Mucosa of stomach (tissue), 1 donor: ENCODE results near the gene CENPVL2.
"Not testable (repeated sequence)": the region's sequence is repeated elsewhere in the genome, so short reads cannot be mapped to it uniquely, and the experiment has no call there.

Experiments
- H3K27me3 ChIP-seq: one replicate; pipeline ENCODE4 v1.7.0; 2013; ENCODE audit warnings: mild to moderate bottlenecking, low read length; ENCODE audit not compliant: control insufficient read depth, insufficient read depth
- H3K36me3 ChIP-seq: one replicate; pipeline ENCODE4 v1.7.0; 2013; ENCODE audit warnings: low read length; ENCODE audit not compliant: control insufficient read depth, insufficient read depth
- H3K4me1 ChIP-seq: one replicate; pipeline ENCODE4 v1.7.0; 2013; ENCODE audit warnings: mild to moderate bottlenecking, low read length; ENCODE audit not compliant: control insufficient read depth, insufficient read depth
- H3K4me3 ChIP-seq: one replicate; pipeline ENCODE4 v1.7.0; 2013; ENCODE audit warnings: low read length
- H3K9ac ChIP-seq: one replicate; pipeline ENCODE4 v1.7.0; 2013; ENCODE audit warnings: mild to moderate bottlenecking, low read length, moderate library complexity
- H3K9me3 ChIP-seq: one replicate; pipeline ENCODE4 v1.7.0; 2013; ENCODE audit warnings: mild to moderate bottlenecking, low read length, moderate library complexity; ENCODE audit not compliant: control insufficient read depth
- donor health status: Pancreatic carcinoma.

Gene CENPVL2

DNA sequence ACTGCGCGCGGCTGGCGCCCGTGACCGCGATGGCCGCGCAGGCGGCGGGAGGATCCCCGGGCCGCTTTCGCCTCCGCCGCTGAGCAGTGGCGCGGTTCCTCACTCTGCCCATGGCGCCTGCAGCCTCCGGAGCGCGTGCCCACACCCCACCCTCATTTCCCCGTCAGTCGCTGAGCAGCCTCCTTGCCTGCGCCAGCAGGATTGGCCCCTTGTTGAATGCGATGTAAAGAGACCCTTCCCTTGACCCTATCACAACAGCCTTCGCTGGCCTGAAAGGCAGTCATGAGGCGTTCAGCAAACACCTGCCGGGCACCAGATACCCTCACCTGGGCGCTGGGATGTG is at the start of gene CENPVL2:
Gene CENPVL2, minus strand, starts transcription at position 112 of the 343 bp plus-strand sequence. Its CDS starts 0 bp downstream, at position 112.
- H3K27me3 ChIP-seq, H3K4me1 ChIP-seq, H3K9me3 ChIP-seq, H3K36me3 ChIP-seq, H3K4me3 ChIP-seq, H3K9ac ChIP-seq: not testable (repeated sequence)

DNA sequence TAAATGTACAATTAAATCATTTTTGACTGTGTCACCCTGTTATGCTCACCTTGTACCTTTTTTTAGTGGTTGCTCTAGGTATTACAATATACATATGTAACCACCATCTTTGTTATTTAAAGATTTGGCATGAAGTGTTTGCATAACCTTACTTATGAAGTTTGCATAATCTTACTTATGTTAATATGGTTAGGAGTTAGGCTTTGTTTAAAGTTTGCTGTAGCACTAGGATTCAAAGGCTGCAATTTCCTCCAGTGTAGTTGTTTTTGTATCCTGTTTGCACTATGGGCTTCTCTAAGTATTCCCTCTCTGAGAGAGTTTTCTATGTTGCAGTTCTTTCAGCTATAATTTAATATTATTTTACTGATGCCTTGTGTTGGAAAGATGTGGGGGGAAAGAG is 45.6 kb upstream of the CENPVL2 start:
- Histone ChIP-seq H3K4me3 (no peak overlapping the region), H3K4me1 (no peaks in the 10 kb centered on the region), H3K9me3 (no peaks in the 10 kb centered on the region), H3K27me3 (no peaks in the 10 kb centered on the region), H3K36me3 (no peaks in the 10 kb centered on the region), H3K9ac (no peak overlapping the region)

DNA sequence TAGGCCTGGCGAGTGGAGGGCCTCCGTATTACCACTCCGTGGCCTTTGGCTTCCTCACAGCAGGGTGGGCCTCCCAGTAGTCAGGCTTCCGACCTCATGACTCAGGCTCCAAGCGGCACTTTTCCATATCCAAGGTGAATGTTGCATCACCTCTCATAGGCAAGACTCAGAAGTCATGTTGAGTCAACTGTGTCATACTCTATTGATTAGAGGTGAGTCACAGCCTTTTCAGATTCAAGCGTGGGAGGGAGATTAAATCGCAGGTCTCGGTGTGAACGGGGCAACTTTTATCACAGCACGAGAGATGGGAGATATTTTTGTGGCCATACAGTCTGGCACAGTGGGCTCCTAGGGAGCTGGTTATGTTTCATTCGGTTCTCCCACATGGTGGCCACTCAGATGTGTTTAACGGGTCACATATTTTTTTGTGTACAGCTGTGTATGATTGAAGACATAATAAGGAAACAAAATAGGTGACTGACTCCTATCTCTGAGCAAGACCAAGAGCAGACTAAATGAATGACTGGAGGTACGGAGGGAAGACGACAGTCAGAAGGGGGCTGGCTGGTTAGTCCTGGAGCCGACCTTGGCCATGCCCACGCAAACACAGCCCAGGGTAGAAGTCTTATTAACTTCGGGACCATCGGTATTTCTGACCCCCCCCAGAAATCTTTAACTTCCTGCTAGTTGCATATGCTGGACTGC is 30.5 kb upstream of the CENPVL2 start:
- not testable (repeated sequence) for H3K9ac ChIP-seq, H3K4me3 ChIP-seq, H3K36me3 ChIP-seq, H3K9me3 ChIP-seq, H3K27me3 ChIP-seq, H3K4me1 ChIP-seq

DNA sequence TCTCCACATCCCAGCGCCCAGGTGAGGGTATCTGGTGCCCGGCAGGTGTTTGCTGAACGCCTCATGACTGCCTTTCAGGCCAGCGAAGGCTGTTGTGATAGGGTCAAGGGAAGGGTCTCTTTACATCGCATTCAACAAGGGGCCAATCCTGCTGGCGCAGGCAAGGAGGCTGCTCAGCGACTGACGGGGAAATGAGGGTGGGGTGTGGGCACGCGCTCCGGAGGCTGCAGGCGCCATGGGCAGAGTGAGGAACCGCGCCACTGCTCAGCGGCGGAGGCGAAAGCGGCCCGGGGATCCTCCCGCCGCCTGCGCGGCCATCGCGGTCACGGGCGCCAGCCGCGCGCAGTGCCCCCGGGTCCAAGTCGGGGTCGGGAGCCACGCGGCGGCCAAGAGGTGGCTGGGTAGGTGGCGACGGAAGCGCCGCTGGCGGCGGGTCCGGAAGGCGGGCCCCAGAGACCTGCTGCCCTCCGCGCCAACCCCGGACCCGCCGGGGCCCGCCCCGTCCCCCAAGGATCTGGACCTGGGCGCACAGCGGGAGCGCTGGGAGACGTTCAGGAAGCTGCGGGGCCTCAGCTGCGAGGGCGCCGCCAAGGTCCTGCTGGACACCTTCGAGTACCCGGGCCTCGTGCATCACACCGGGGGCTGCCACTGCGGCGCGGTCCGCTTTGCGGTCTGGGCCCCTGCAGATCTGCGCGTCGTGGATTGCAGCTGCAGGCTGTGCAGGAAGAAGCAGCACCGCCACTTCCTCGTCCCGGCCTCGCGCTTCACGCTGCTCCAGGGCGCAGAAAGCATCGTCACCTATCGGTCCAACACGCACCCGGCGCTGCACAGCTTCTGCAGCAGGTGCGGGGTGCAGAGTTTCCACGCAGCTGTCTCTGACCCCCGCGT is 27.9 kb upstream of the CENPVL2 start, which contains the start of gene CENPVL1:
Gene CENPVL1, plus strand, starts transcription at position 236 of the 888 bp plus-strand sequence. Its CDS starts 0 bp downstream, at position 236.
- not testable (repeated sequence) for H3K9me3 ChIP-seq, H3K4me1 ChIP-seq, H3K4me3 ChIP-seq, H3K27me3 ChIP-seq, H3K9ac ChIP-seq, H3K36me3 ChIP-seq

DNA sequence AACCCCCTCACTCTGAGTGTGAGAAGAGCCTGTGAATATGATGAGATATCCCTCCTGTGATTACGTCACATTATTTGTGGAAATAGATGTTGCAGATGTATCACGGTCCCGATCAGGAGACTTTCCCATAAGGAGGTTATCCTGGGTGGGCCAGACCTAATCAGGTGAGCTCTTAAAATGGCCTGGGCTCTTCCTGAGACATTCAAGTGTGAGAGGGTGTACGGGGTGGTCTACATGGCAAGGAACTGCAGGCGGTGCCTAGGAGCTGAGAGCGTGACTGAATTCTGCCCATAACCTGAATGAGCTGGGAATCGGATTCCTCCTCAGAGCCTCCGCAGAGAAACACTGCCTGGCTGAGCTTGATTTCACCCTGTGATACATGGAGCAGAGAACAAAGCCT is 14.8 kb upstream of the CENPVL2 start:
- H3K4me3 ChIP-seq = no peak overlapping the region
- no peaks in the 10 kb centered on the region for H3K9me3 ChIP-seq
- no peak overlapping the region for H3K9ac ChIP-seq
- H3K36me3 ChIP-seq = no peaks in the 10 kb centered on the region
- no peaks in the 10 kb centered on the region for H3K27me3 ChIP-seq
- H3K4me1 ChIP-seq = no peaks in the 10 kb centered on the region

DNA sequence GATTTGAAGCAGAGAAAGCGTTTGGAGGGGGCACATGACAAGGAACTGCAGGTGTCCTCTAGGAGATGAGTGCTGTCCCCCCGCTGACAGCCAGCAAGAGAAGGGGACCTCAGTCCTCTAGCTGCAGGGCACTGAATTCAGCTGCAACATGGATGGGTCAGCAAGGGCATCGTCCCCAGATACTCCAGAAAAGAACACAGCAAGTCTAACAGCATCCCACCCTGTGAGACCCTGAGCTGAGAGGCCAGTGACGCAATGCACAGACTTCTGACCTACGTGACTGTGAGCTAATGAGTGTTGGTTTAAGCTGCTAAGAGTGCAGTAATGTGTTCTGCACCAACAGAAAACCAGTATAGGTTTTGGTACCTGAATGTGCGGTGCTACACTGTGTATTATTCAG is 11.6 kb upstream of the CENPVL2 start:
- Histone ChIP-seq H3K36me3 (no peaks in the 10 kb centered on the region), H3K4me1 (no peaks in the 10 kb centered on the region), H3K27me3 (no peaks in the 10 kb centered on the region), H3K9me3 (no peaks in the 10 kb centered on the region), H3K4me3 (no peak overlapping the region), H3K9ac (no peak overlapping the region)

DNA sequence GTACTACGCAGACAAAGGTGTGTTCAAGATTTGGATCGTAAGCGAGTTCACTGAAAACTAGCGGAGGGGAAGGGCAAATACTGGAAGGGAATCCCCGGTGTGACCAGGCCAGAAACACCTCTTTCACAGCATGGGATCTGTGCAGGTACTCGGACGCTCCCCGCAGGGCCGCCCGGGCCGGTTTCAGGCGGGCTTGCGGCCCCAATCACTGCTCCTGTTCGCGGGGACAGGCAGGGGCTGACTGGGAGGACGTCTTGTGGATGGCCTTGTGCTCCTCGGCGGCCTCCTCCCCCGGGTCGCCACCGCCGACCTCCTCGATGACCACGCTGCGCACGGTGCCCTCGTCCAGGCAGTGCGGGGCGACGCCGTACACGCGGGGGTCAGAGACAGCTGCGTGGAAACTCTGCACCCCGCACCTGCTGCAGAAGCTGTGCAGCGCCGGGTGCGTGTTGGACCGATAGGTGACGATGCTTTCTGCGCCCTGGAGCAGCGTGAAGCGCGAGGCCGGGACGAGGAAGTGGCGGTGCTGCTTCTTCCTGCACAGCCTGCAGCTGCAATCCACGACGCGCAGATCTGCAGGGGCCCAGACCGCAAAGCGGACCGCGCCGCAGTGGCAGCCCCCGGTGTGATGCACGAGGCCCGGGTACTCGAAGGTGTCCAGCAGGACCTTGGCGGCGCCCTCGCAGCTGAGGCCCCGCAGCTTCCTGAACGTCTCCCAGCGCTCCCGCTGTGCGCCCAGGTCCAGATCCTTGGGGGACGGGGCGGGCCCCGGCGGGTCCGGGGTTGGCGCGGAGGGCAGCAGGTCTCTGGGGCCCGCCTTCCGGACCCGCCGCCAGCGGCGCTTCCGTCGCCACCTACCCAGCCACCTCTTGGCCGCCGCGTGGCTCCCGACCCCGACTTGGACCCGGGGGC is 567 bp downstream of the CENPVL2 start:
- not testable (repeated sequence) for H3K4me3 ChIP-seq, H3K9ac ChIP-seq, H3K9me3 ChIP-seq, H3K4me1 ChIP-seq, H3K27me3 ChIP-seq, H3K36me3 ChIP-seq

DNA sequence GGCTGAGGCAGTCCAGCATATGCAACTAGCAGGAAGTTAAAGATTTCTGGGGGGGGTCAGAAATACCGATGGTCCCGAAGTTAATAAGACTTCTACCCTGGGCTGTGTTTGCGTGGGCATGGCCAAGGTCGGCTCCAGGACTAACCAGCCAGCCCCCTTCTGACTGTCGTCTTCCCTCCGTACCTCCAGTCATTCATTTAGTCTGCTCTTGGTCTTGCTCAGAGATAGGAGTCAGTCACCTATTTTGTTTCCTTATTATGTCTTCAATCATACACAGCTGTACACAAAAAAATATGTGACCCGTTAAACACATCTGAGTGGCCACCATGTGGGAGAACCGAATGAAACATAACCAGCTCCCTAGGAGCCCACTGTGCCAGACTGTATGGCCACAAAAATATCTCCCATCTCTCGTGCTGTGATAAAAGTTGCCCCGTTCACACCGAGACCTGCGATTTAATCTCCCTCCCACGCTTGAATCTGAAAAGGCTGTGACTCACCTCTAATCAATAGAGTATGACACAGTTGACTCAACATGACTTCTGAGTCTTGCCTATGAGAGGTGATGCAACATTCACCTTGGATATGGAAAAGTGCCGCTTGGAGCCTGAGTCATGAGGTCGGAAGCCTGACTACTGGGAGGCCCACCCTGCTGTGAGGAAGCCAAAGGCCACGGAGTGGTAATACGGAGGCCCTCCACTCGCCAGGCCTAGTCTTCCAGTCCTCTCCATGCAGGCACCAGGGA is 2.8 kb downstream of the CENPVL2 start:
- H3K36me3 ChIP-seq, H3K9ac ChIP-seq, H3K9me3 ChIP-seq: not testable (repeated sequence)

DNA sequence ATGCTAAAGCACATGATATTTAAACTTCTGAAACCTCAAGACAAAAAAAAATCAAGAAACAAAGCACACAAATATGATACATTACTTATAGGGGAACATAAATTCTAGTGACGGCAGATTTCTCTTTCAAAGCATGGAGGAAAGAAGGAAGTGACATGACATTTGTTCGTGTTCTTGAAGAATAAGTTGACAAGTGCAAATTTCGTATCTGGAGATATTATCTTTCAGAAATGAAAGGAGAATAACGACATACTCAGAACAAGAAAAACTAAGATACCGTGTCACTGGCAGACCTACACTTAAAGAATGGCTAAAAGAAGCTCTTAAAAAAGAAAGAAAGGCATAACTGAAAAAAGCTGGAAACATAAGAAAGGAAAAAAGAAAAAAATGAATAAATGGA is 16.6 kb downstream of the CENPVL2 start:
- Histone ChIP-seq H3K36me3 (no peaks in the 10 kb centered on the region), H3K4me1 (no peaks in the 10 kb centered on the region), H3K9ac (no peak overlapping the region), H3K4me3 (no peak overlapping the region), H3K9me3 (no peaks in the 10 kb centered on the region), H3K27me3 (no peaks in the 10 kb centered on the region)

More for the DNA sequence above, 2.8 kb downstream of the CENPVL2 start:
- not testable (repeated sequence) for H3K27me3 ChIP-seq, H3K4me1 ChIP-seq, H3K4me3 ChIP-seq

DNA sequence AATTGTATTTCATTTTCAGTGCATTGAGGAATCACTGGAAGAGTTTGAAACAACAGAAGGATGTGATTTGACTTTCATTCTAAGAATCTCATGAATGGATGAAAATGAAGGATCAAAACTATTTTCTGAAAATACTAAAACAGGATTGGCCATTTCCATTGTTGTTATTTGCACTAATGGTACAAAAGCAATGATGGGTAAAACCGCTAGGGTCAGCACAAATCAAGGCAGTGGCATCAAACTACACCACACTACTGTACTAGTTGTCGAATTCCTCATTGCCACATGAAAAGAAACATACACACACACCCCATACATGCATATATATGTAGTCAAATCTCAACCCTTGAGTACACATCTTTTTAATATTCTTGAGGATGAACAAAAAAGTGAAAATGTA is 39.3 kb downstream of the CENPVL2 start:
- Histone ChIP-seq H3K4me3 (no peak overlapping the region), H3K9me3 (no peaks in the 10 kb centered on the region), H3K9ac (no peak overlapping the region), H3K36me3 (no peaks in the 10 kb centered on the region), H3K27me3 (no peaks in the 10 kb centered on the region), H3K4me1 (no peaks in the 10 kb centered on the region)

DNA sequence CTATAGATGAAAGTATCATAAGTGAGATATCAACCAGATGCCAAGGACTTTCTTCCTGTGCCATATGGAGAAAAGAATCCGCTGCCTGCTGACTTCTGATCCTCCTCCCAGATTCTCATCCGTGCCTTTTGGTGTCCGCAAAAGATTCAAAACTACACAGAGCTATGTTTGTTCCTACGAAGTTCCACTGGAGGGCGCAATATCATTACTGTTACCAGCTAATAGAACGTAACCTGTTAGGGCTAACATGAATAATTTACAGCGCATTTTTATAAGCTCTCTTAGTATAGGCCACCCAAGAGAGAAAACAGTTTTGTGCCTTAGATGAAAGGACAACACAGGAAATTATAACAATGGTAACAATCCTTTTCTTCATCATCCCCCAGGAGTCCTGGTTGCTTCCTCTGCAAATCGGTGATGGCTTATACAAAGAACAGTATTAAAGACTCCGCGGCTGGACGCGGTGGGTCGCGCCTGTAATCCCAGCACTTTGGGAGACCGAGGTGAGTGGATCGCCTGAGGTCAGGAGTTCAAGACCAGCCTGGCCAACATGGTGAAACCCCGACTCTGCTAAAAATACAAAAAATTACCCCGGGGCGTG is 41.1 kb downstream of the CENPVL2 start:
- Histone ChIP-seq H3K36me3 (no peaks in the 10 kb centered on the region), H3K27me3 (no peaks in the 10 kb centered on the region), H3K9ac (no peak overlapping the region), H3K4me1 (no peaks in the 10 kb centered on the region), H3K4me3 (no peak overlapping the region), H3K9me3 (no peaks in the 10 kb centered on the region)
